Activated CD4-positive, CD25-positive, alpha-beta regulatory T cell (primary cell): Measurements from ENCODE around the gene RASSF7.

Experiments used
- DNase-seq, 4 experiments: peaks; one replicate each; lab custom pipeline; 2025; lab: John Stamatoyannopoulos, UW

RASSF7 gene

DNA sequence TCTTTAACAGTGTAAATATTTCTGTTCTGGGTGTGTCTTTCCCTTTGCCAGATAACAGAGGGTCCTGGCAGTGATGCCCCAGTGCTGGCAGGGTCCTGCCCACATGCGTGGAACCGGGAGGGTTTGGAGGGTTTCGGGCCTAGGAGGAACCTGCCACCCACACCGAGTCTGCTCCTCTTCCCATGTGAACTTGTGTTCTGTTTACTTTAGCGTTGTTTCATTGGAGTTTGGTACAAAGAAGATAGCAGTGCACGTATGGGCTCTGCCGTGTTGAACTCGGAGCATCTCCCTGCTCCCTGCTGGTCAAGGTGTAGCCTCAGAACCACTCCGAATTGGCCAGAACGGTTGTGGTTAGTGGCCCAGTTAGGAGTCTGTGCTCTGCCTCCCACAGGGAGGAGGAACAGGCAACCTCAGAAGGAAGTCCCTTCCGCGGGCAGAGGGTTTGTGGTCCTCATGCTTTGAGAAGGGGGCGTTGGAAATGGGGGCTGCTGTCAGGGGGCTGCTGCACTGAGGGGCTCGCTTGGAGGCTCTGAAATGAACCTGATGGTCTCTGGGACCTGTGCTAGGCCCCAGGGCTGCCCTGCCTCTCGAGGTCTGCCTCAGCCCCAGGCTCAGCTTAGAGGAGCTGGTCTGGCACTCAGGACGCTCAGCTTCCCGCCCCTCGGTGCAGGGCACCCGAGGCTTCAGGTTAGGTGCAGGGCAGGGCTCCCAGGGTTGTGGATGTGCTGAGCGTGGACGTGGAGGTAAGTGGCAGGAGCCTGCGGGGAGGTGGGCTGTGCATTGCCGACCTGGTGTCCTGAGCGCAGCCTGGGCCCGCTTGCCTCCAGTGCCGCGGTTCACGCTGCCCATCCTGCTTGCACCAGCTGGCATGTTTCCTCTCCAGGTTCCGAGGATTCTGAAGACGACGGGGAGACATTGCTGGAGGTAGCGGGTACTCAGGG lies 25.9 kb downstream of the RASSF7 start:
- no peak for DNase-seq

DNA sequence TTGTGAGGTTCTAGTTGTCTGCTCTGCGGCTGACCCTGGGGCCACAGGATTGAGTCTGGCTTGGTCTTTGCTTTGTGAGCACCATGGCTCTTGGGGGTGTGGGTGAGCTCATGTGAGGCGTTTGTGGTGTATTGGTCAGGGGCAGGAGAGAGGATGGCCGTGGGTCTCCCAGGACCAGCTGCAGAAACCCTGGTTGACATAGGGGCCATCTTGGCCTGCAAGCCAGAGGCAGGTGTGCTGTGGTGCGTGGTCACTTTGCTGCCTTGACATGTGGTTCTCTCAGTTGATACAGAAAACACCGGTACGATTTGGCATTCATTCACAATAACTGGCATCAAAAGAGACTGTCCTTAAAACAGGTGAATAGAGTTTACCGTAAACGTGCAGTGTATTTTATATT lies 26.8 kb downstream of the RASSF7 start:
- no peak for DNase-seq

DNA sequence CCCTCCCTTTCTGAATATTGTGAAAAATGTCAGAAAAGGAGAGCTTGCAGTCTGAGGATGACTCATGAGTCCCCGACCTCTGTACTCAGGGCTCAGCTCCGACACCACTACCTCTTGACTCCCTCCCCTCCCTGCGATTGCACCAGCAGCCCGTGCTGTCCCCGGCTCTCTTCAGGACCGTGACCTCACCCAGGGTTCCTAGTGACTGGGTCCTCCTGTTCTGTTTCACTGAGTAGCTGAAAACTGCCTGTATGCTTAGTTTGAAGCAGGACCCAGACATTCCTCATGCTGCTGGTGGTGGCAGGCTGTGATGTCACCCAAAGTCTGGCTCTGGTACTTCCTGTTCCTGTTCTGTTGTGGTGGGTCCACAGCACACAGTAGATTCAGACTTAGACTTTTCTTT lies 27.2 kb downstream of the RASSF7 start:
- DNase-seq = peak; percentile 23 to 52 (median 42)

GRCh38 chr11:589798-590197 lies 29.0 kb downstream of the RASSF7 start:
- DNase-seq = no peak

DNA sequence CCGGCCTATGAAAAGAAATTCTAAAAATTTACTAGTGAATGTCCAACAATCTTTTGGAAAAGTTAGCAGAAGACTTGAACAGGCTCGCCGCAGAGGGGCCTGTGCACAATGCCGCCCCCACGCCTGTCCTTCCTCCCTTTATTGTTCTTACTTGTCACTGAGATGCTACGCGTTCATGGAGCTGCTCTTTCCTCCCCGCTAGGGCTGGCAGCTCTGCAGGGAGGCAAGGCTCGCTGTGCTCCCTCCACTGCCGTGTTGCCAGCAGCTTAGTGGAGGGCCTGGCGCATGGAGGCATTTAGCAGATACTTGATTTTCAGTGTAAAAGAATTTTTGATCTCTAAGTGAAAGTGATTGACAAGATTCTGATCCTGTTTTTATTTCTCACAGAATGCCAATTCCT lies 30.2 kb downstream of the RASSF7 start:
- DNase-seq = no peak

DNA sequence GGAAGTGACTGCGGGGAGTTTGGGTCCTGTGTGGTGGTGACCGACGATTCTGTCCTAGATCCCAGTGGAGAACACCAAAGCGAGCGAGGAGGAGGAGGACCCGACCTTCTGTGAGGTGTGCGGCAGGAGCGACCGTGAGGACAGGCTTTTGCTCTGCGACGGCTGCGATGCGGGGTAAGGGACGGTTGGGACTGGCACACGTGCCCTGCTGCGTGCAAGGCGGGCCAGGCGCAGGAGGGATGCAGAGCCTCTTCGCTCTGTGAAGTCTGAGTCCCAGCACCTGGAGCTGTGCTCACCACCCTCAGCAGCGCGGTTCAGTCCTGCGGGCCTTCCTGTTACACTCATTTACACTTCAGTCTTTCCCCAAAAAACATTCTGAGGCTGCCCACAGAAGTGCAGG lies 31.7 kb downstream of the RASSF7 start:
- DNase-seq = no peak

- no peak for DNase-seq
These were observed 32.1 kb downstream of the RASSF7 start for GRCh38 chr11:592918-593317.

DNA sequence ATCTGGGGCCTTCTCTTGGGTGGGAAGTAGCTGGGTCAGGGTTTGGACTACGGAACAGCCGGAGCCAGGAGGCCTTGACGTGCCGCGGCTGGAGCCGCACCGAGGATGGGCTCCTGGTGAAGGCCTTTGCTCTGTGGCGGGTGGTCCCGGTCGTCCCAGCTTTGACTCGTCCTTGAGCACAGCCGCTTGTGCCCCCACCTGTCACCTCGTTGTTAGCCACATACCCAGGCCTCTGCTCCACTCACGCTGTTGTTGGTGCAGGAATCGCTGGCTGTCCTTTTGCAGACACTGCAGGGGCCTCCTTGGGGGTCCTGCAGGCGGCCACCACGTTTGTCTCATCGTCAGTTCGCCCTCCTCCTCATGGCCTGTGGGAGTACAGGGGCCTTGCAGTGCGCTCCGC lies 32.6 kb downstream of the RASSF7 start:
- DNase-seq = no peak

DNA sequence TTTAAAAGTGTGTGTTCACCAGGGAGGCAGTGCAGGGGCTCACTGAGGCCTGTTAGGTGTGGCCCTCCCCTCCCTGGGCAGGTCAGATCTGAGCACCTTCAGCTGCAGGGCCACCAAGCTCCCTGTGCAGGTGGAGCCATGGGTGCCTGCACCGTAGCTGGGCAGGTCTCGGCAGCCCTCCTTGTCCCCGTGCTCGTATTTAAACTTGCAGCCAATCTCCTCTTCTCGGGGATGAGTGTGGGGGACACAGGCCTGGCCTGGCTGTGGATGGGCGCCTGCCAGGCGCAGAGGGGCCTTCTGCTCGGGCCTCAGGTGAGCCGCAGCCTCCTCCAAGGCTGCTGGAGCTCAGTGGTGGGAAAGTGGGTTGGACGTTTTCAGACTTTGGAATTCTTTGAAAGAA lies 34.6 kb downstream of the RASSF7 start:
- no peak for DNase-seq

GRCh38 chr11:596374-596773 lies 35.6 kb downstream of the RASSF7 start:
- no peak for DNase-seq

GRCh38 chr11:597166-597725 lies 36.5 kb downstream of the RASSF7 start:
- DNase-seq = no peak

- no peak for DNase-seq
These were observed 37.4 kb downstream of the RASSF7 start for GRCh38 chr11:598005-598680.

DNA sequence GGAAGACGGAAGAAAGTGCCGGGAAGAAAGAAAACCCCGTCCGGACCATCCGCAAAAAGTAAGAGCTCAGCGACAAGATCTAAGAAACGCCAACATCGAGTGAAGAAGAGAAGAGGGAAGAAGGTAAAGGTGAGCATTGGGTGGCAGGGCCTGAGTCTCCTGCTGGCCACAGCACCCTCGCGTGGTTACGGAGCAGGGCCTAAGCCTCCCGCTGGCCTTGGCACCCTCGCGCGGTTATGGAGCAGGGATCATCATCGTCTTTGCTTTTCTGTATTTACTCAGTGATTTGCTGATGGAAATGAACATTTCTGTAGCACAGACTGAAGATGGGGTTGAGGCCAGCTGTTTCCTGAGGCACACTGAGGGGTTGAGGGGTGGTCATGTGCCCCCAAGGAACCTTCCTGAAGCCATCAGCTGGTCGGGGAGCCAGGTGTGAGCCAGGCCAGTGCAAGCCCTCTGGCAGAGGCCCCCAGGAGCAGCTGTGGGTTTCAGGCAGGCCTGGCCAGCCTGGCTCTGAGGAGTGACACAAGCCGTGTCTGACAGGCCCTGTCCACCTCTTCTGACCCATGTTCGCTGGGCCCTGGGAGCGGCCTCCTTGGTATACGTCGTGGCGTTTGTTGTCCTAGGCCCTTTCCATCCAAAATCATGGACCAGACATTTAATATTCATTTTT lies 40.9 kb downstream of the RASSF7 start:
- no peak for DNase-seq

DNA sequence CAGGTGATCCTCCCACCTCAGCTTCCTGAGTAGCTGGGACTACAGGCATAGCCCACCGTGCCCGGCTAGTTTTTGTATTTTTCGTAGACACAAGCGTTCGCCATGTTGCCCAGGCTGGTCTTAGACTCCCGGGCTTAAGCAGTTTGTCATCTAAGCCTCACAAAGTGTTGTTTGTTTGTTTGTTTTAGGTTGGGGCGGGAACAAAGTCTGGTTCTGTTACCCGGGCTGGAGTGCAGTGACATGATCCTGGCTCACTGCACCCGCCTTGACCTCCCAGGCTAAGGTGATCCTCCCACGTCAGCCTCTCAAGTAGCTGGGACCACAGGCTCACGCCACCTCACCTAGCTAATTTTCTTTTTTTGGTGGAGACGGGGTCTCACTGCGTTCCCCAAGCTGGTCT lies 42.4 kb downstream of the RASSF7 start:
- DNase-seq = no peak

GRCh38 chr11:605286-606129 lies 44.7 kb downstream of the RASSF7 start:
- no peak for DNase-seq

DNA sequence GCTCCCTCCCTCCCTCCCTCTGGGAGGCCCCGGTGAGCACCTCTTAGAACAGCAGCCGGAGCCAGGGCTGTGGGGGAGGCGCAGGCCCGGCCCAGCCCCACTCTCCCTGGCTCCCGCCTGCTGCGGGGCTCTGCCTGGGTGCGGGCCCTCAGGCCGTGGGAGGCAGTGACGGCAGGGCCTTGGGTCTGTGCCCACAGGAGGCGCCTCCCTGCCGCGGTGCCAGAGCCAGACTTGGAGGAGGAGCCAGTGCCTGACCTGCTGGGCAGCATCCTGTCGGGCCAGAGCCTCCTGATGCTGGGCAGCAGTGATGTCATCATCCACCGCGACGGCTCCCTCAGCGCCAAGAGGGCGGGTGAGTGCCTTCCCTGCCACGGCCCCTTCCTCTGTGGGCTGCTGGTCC lies 45.5 kb downstream of the RASSF7 start:
- DNase-seq = no peak

DNA sequence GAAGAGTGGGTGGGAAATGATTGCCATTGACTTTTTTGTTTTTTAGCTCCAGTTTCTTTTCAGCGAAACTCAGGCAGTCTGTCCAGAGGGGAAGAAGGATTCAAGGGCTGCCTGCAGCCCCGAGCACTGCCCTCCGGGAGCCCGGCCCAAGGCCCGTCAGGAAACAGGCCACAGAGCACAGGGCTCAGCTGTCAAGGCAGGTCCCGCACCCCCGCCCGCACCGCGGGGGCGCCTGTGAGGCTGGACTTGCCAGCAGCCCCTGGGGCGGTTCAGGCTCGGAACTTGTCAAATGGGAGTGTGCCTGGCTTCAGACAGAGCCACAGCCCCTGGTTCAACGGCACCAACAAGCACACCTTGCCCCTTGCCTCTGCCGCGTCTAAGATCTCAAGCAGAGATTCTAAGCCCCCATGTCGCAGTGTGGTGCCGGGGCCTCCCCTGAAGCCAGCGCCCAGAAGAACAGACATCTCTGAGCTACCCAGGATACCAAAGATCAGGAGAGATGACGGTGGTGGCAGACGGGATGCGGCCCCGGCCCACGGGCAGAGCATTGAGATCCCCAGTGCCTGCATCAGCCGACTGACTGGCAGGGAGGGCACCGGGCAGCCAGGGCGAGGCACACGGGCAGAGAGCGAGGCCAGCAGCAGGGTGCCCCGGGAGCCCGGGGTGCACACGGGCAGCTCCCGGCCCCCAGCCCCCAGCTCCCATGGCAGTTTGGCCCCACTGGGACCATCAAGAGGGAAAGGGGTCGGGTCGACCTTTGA lies 46.4 kb downstream of the RASSF7 start:
- no peak for DNase-seq

DNA sequence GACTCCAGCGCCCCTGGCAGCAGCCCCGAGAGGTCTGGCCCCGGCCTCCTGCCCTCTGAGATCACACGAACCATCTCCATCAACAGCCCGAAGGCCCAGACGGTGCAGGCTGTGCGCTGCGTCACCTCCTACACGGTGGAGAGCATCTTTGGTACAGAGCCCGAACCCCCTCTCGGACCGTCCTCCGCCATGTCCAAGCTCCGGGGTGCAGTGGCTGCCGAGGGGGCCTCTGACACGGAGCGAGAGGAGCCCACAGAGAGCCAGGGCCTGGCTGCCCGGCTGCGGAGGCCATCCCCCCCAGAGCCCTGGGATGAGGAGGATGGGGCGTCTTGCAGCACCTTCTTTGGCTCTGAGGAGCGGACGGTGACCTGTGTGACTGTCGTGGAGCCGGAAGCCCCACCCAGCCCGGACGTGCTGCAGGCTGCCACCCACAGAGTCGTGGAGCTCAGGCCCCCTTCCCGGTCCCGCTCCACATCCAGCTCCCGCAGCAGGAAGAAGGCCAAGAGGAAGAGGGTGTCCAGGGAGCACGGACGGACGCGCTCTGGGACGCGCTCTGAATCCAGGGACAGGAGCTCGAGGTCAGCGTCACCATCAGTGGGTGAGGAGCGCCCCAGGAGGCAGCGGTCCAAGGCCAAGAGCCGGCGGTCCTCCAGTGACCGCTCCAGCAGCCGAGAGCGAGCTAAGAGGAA lies 47.3 kb downstream of the RASSF7 start:
- DNase-seq = no peak

- no peak for DNase-seq
These were observed 48.1 kb downstream of the RASSF7 start for GRCh38 chr11:608791-609251.

DNA sequence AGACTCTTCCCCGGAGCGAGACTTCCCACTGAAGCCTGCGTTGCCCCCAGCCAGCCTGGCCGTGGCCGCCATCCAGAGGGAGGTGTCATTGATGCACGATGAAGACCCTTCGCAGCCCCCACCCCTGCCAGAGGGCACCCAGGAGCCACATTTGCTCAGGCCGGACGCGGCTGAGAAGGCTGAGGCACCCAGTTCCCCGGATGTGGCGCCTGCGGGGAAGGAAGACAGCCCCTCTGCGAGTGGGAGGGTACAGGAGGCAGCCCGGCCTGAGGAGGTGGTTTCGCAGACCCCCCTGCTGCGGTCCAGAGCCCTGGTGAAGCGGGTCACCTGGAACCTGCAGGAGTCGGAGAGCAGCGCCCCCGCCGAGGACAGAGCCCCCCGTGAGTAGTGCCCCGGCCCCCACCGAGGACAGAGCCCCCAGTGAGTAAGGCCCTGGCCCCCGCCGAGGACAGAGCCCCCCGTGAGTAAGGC lies 48.6 kb downstream of the RASSF7 start:
- no peak for DNase-seq
